HG03066 (cell line): ENCODE measurements around the gene KRT81.
"Not testable (repeated sequence)": the region's sequence is repeated elsewhere in the genome, so short reads cannot be mapped to it uniquely, and the experiment has no call there.

Experiments
- ATAC-seq: cut with Tn5 transposase; IDR thresholded peaks from one replicate; pipeline ENCODE4 v1.9.1; 2021; ENCODE audit warnings: low read depth; ENCODE audit not compliant: unreplicated experiment

KRT81 gene

DNA sequence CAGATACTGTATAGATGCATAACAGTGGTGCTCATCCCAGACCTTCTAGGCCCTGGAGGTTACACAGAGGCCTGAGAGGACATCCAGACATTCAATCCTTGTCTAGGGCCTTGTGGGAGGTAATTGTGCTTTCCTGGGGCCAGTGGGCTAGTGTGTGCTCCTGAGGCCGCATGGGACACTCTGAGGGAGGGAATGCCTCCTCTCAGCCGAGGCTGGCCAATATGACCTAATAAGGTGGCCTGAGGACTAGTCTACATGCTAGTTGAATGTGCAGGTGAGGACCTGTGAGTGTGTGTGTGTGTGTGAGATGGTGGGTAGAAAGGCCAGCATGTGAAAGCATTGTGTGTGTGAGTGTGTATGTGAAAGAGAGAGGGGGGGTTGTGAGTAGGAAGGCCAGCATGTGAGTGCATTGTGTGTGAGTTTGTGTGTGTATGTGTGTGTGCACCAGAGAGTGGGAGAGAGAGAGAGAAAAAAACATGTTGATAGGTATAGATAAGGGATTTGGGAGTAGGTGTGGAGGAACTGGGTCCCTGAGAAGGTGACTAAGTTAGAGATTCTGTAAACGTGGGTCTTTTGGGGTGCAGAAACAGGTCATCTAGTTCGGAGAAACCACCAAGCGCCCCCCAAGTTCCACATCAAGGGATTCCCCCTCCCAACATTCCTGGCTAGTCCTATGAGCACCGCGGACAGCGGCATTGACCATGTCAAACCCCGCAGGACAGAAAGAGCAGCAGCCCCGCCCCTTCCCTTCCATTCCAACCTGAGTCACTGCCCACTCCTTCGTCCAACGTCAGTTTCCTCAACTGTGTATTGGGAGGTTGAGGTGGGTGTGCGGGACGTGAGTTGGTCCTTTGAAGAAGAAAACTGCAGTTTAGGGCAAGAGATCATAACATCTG lies 9.7 kb upstream of the KRT81 start:
- ATAC-seq, result no peak

DNA sequence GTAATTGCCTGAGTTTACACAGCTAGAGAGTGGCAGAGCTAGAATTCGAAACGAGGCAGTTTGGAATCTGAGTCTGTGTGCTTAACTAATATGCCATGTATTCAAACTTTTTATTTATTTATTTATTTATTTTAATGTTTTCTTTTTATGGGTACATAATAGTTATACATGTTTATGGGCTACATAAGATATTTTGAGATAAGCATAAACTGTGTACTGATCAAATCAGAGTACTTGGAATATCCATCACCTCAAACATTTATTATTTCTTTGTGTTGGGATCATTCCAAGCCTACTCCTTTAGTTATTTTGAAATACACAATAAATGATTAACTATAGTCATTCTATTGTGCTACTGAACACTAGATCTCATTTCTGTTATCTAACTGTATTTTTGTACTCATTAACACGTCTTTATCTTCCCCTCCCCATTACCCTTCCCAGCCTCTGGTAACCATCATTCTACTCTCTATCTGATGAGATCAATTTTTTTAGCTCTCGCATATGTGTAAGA lies 7.4 kb upstream of the KRT81 start:
- no peak for ATAC-seq

DNA sequence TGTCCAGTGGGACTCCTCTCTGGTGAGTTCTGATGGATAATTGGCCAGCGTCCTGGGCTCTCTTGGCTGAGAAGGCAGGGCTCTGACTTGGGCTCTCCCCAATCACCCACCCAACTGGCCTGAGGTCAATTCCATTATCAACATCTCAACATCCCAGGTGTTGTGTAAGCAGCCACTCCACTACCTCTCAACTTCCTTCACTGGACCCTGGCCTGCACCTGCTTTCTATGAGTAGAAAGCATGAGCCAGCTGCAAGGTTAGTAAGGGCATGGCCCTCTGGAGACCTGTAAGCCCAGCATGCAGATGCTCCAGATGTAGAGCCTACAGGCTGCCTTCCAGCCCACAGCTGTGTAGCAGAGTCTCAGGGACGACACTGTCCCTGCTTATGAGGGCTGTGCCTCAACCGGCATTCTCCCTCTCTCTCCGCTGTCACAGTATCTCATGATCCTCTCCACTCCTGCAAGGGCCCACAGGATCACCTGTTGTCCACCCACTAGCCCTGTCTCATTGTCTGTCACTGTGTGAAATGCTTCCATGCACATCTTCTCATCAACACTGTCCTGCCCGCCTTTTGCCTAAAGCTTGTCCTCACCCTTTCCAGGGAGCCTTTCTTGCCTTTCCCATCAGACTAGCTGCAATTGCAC lies 5.4 kb upstream of the KRT81 start:
- no peak for ATAC-seq

DNA sequence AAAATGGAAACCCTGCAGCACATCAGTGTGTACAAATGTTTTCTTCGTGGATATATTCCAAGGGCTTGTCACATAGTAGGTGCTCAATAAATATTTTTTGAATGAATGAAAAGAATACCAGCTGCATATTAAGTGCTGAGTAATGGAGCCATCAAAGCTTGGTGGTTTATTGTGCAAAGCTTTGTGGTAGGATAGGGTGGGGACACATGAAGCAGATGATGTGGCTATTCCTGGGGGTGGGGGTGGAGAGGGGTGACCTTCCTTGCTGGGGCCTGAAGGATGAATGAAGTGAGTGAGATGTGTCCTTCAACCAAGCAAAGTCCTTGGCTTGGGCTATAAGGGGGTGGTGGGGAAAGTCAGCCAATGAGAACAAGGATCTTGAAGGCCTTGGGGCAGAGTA lies 4.3 kb upstream of the KRT81 start:
- ATAC-seq, result no peak

DNA sequence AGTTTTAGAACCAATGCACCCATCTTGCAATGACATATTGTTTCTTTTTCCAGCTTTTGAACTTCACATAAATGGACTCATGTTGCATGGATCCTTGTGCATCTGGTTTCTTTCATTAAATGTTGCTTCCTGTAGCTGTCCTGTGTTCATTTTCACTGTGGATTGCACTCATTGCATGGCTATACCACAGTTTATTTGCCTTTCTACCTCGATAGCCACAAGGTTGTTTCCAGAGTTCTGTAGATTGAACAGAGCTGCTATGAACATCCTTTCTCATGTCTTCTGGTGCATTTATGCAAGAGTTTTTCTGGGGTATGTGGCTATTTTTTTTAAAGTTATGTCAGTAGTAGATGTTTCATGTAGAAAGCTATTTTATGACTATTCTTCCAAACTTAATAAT lies 3.5 kb upstream of the KRT81 start:
- ATAC-seq, result no peak

DNA sequence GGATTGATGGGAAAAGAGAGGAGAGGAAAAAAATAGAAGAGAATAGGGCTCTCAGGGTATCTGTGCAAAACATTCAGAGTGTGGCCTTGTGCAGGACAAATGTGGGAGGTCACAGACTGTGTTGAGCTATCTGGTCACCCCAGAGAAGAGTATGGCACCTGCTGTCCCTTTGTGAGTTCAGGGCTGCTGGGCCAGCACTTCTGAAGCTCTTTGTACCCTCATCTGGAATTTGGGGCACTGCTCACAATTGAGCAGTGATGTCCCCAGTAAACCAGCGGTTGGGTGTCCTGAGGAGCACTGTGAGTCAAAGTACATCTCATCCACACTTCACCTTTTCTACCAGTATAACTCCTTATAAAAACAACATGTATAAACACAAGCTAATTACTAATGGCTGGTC lies 2.6 kb upstream of the KRT81 start:
- ATAC-seq, result no peak

DNA sequence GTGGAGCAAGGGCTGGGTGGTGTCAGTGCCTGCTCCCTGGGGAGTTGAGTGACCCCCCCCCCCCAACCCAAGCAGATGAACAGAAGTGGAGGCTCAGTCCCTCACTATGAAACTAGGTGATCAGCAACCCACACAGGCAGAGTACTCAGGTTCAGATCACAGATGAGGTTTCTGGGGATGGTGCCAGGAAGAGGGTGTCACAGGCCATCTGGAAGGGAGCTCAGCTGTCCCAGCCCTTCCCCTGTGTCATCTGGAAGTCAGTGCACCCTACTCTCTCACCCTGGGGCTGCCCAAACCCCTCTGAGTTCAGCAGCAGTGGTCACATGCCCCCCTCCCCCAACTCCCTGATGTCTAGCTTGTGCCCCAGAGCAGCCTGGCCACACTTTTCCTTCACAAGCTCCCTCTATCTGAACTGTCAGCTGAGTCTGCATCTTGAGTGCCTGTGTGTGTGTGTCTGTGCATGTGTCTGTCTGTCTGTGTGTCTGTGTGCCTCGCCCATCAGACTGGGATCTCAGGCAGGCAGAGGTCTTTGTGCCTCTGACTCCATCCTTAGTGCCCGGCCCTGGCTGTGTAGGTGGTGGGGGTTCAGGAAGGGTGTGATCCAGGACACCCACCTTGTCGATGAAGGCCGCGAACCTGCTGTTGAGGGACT lies 725 bp downstream of the KRT81 start:
- not testable (repeated sequence) for ATAC-seq

DNA sequence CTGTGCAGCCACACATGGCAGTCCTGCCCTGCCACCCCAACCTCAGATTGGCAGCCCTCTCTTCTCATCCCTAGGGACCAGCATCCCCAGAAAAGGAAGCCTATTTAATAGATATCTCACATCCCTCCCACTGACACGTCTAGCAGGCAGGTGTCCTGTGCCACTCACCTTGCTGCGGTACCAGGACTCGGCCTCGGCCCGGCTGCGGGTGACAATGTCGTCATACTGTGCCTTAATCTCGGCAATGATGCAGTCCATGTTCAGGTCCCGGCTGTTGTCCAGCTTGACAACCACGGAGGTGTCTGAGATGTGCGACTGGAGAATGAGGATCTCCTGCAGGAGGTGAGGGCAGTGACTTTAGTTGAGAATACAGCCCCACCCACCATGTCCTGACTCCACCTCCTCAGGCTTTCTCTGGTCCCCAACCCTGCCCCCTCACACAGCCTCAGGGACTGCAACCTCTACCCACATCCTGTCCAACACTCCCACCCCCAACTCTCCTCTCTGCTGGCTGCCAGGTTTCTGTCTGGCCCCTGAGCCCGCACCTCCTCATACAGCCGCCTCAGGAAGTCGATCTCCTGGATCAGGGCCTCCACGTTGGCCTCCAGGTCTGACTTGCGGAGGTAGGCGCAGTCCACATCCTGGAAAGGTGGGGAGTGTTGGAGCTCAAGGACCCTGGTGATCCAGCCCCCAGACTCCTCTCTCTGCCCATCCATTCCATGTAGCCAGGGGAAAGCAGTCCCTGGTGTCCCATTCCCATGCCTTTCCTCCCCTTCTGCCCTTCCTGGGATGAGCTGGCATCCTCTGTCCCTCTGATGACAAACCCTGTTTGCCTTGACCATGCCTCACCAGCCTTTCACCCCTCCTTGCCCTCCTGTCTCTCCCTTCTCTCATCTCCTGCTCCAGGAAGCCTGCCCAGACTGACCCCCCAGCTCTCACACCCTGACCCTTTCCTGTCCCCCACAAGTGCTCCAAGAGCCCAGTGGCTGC lies 3.2 kb downstream of the KRT81 start:
- peak; percentile 88 for ATAC-seq

DNA sequence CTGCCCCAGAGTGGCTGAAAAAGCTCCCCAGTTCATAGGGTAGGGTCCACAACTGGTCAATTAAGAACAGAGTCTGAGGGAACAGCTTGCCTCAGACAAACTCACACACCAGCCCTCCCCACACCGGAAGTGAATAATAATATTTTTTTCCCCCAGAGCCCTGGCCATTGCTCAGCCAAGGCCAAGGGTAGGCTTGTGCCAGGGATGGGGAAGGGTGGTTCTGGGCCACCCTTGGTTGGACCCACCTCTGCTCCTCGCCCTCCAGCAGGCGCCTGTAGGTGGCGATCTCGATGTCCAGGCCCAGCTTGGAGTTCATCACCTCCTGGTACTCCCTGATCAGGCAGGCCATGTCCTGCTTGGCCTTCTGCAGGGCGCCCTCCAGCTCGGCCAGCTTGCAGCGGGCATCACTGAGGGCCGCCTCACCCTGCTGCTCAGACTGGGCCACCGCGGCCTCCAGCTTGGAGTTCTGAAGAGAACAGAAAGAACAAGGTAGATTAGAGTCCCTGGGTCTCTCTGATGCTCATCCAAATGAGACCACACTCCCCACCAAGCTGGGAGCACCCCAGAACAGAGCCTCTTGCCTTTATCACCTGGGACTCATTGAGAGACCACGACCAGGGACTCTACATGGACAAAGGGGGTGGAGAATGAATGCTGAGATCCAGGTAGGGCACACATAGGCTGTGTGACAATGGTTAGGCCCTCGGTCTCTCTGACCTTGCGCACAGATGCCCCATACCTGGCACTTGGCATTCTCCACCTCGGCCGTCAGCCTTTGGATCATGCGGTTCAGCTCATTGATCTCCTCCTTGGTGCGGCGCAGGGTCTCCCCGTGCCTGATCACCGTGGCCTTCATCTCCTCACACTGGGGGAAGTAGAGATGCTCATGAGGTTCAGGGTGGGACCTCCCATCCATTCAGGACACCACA lies 4.2 kb downstream of the KRT81 start:
- not testable (repeated sequence) for ATAC-seq

DNA sequence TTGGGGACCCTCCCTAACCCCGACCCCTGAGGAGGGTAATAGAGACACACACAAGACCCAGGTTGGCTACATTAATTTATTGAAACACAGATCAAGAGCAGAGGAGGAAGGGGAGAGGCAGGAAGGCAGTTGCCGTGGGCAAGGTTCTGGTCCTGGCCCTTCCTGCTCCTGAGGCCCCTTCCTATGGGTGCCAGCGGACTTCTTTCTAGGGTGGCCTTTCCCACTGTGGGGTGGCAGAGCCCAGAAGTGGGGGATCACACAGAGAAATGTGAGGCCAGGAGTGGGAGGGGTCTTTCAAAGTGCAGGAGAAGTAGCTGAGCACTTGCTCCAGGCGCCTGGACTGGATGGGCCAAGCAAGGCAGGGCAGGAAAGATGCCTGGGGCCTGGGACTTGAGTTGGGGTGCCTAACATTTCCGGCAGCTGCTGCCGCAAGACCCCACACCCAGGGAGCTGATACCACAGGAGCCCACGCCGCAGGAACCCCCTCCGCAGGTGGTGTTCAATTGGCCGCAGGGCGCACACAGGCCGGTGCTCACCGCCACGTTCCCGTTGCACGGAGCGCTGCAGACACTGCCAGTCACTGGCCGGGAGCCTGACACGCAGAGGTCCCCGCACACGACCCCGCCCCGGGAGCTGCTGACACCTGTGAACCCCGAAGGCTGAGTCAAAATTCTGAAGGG lies 5.3 kb downstream of the KRT81 start:
- ATAC-seq, result no peak

DNA sequence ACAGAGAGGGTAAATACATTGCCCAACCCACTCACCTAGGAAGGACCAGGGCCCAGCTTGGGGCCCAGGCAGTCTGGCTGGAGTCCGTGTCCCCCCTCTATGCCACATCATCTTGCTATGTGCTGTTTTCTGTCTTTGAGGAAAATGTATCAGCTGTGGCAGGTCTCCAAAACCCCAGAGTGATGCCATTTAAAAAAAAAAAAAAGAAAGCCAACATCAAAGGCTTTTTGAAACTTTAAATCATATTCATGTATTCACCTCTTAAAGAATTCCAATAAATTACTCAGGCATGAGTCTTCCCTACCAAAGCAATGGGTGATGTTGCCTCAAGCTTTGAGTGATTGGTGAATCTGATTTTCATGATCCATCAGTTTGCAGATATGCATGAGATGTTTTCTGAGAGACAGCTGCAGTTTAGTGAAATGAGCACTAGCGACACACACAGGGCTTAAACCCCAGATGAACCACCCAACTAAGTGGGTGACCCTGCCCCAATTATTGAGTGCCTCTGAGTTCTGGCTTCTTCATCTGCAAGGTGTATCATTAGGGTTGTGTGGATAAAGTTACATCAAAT lies 6.1 kb downstream of the KRT81 start:
- ATAC-seq, result no peak

DNA sequence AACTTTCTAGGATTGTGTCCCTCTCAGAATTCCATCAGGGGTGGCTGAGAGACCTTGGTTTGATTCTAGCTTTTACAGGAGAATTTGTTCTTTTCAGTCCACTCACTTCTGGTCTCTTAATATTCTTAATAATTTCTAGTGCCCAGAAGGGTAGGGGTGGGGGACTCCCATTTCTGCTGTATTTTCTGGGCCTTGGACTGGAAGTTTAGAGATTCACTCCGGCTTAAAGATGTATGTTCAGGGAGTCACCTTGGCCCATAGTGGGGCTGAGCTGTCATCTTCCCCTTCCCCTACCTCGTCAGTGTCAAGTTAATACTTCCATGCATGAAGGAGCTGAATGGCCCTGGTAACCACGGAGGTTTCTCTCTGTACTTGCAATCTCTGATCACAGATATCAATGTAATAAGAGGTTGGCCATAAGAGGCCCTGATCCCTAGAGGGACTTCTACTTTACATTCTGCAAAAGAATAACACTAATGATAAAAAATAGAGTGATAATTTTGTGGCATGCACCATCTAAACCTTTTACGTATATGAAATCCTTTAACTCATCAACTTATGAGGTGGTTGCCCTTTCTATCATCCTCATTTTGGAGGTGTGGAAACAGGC lies 6.7 kb downstream of the KRT81 start:
- no peak for ATAC-seq

DNA sequence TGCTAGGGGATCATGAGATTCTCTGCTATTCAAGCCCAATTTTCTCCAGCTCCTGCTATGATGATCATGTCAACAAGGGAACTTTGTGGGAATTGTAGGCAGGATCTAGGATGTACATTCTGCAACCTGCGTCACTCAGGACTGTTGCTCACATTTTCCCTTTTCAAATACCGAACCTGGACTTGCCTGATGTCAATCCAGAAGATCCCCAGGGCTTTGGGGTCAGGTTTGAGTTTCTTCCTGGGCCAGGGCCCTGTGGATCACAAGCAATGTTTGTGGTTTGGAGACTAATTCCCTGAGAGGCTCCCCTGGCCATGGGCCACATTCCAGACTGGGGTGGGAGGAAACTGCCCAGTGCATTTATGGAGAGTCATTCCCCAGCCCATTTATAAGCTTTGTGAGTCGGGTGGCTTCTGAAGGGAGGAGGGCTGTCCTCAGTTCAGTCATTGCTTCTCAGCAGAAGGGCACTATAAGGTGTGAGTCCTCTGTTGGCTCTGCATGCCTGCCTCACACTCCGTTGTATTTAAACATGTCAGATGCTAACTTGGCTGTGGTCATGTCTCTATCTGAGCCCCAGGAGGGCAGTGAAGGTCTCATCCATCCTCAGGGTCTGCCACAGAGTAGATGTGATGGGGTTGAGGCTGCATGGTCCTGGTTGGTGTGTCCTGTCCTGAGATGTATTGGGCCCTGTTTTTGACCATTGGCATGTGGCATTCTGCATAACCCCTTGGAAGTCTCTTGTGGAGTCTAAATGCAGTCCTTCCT lies 10.4 kb downstream of the KRT81 start:
- ATAC-seq, result no peak

DNA sequence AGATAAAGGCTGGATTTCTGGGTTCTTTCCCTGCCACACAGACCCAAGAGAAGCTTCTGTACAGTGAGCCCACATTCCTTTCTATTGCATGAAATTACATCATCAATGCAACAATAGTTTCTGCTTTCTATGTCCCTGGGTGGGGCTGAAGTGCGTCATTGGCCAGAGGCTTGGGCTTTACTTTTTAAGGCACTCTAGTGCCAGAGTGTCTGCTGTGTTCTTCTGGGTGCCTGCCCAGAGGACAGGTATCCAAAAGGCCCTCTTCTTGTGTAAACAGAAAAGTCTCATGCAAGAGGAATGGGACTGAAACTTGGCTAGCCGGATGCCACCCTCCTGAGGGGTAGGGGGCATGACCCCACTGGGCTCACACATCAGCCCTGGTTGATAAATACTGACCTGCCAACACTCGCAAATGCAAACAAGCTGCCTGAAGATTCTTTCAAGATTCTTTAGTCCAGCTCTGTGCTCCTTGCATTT lies 11.0 kb downstream of the KRT81 start:
- no peak for ATAC-seq

DNA sequence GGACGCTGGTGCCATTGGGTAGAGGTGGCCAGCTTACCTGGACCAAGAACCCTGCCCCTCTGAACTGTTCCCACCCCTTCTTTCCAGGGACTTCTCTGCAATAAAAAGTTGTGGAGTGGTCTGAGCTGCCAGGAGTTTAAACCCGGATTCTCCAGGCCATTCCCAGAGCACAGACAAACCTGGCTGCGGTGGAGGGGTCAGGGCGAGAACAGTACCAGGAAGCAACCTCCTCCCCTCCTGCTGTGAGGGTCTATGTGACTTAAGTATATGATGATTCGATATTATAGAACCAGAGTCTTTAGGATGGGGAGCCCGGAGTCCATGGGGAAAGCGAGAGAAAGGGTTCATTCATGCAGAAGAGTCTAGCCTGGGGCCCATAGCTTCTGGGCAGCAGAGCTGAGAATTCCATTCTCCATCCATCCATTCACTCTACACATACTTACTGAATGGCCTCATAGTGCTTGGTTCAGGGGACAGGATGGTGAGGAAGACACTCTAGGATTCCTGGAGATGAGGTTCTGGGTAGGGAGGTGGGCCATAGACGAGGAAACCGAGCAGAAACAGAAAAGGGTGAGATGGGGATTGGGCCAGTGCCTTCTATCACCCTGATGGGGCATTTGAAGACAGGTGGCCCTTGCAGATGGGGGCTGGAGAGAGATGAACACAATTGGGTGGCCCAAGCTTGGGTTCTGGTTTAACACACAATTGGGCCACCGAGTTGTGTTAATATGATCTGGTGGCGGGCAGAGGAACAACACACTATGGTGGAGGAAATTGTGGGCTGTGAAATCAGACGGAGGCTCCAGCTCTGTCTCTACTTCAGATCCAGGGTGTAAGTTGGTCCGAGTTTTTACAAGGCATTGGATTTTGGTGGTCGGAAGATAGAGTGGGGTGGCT lies 11.7 kb downstream of the KRT81 start:
- no peak for ATAC-seq
